Measurements from ENCODE around the gene CRIP1. TPM values are rescaled to one million over a fixed set of nuclear protein-coding genes. Genes with fewer than 3 reads are reported as not detected.
A peak's percentile ranks its signal among the peaks of the same experiment; 100 is the strongest.

CRIP1 gene, protein sequence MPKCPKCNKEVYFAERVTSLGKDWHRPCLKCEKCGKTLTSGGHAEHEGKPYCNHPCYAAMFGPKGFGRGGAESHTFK
- 10 to 100 TPM in 3 of 4 donors, 1 to 10 TPM in 1; 8.2 to 35.6 (median 24.7) TPM for total RNA-seq

DNA sequence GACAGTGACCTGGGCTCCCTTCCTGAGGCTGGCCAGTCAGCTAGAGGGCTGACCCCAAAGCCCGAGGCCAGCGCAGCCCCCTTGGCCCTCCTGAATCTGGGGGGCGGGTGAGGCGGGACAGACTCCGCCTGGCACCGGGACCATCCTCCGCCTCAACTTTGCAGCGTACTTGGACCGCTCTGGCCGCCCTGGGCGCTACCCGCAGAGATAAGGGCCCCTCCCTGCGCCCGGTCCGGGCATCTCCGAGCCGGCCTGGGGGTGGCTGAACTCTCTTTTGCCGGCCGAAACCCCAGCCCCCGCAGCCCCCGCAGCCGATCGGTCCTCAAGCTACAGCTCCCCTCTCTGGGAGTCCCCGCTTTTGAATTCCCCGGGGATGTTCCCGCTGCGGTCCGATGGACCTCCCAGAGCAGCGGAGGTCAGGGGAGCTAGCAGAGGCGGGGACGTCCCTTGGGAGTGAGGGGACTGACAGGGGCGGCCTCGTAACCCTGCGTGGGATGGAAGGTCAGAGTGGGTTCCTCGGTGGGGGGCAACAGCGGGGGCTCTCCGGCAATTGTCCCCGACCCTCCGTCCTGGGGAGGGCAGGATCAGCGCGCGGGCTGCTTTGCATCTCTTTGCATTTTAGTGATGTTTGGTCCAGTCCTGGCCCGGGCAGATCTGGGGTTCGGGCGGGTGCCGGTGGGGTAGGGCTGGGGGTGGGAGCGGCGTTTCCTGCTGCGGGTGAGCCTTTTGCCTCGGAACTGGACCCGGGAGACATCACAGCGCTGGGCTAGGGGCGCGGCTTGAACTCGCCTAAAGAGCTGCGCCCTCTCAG, at the start of gene CRIP1:
Gene CRIP1, plus strand, starts transcription at position 724 of the 811 bp plus-strand sequence. CDS start 374 bp downstream, outside the sequence.
- Histone ChIP-seq H3K27ac (peak within 1 kb of the TSS; percentile 90 to 99 (median 94)), H3K36me3 (no peaks in the 10 kb centered on the region), H3K9me3 (no peaks in the 10 kb centered on the region), H3K4me3 (peak within 1 kb of the TSS; percentile 37 to 86 (median 78)), H3K27me3 (peaks cover 0 to 23% (median 0%) of the 10 kb centered on the region in 4 donors), H3K4me1 (peaks cover 77 to 91% (median 86%) of the 10 kb centered on the region in 3 donors)
- intact Hi-C loops (cut with DNase I), result loop anchor here (10.0 kb wide), 1 partner anchor 112 kb away; no protein-coding TSS in a partner anchor
- no peak for DNase-seq
- no peak for TF ChIP-seq POLR2A (IDR thresholded peaks at IDR 0.05)
- TF ChIP-seq, protein P1, sequence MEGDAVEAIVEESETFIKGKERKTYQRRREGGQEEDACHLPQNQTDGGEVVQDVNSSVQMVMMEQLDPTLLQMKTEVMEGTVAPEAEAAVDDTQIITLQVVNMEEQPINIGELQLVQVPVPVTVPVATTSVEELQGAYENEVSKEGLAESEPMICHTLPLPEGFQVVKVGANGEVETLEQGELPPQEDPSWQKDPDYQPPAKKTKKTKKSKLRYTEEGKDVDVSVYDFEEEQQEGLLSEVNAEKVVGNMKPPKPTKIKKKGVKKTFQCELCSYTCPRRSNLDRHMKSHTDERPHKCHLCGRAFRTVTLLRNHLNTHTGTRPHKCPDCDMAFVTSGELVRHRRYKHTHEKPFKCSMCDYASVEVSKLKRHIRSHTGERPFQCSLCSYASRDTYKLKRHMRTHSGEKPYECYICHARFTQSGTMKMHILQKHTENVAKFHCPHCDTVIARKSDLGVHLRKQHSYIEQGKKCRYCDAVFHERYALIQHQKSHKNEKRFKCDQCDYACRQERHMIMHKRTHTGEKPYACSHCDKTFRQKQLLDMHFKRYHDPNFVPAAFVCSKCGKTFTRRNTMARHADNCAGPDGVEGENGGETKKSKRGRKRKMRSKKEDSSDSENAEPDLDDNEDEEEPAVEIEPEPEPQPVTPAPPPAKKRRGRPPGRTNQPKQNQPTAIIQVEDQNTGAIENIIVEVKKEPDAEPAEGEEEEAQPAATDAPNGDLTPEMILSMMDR (IDR thresholded peaks at IDR 0.05), result no peak
- WGBS, 2 donors, result 29% methylated on average over 5 of the region's 56 CpGs; no CpG with 5 or more reads in 1 of the 2 donors

DNA sequence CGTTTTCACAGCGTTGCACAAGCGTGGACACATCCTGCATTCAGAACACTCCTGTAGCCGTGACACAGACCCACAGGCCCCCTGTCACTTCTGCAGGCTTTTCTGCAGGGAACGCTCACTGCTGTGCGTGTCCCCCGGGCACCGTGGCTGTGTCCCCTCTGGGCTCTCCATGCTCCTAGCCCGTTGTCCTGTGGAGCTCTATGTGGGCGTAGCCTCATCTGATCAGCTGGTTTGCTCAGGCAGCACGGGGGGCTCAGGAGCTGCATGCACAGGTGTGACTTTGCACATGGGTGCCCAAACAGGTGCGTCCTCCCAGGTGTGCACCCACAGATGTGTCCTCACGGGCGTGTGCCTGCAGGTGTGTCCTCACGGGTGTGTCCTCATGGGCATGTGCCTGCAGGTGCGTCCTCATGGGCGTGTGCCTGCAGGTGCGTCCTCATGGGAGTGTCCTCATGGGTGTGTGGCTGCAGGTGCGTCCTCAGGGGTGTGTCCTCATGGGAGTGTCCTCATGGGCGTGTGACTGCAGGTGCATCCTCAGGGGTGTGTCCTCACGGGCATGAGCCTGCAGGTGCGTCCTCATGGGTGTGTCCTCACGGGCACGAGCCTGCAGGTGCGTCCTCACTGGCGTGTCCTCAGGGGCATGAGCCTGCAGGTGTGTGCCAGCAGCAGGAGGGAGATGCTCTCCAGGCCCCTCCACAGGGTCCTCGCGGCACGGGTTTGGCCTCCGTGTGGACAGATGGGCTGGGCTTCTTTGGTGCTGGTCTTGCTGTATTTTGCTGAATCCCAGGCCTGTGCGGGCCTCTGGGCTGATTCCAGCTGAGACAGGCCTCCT, 49.6 kb upstream of the CRIP1 start:
- intact Hi-C loops (cut with DNase I), result no loop called here
- DNase-seq, result no peak
- peaks cover 0 to 39% (median 0%) of the 10 kb centered on the region in 3 donors for H3K4me1 ChIP-seq
- no peaks in the 10 kb centered on the region for H3K27me3 ChIP-seq
- TF ChIP-seq POLR2A (IDR thresholded peaks at IDR 0.05), result no peak
- TF ChIP-seq, protein P1 (IDR thresholded peaks at IDR 0.05), result no peak
- H3K9me3 ChIP-seq, result no peaks in the 10 kb centered on the region
- peaks cover 4 to 40% (median 10%) of the 10 kb centered on the region in 3 donors for H3K36me3 ChIP-seq
- H3K27ac ChIP-seq, result peak overlapping the region in 1 of 4 donors; percentile 44
- WGBS, 2 donors, result 86 to 88% methylated on average over 7 of the region's 31 CpGs
- H3K4me3 ChIP-seq, result no peak overlapping the region

DNA sequence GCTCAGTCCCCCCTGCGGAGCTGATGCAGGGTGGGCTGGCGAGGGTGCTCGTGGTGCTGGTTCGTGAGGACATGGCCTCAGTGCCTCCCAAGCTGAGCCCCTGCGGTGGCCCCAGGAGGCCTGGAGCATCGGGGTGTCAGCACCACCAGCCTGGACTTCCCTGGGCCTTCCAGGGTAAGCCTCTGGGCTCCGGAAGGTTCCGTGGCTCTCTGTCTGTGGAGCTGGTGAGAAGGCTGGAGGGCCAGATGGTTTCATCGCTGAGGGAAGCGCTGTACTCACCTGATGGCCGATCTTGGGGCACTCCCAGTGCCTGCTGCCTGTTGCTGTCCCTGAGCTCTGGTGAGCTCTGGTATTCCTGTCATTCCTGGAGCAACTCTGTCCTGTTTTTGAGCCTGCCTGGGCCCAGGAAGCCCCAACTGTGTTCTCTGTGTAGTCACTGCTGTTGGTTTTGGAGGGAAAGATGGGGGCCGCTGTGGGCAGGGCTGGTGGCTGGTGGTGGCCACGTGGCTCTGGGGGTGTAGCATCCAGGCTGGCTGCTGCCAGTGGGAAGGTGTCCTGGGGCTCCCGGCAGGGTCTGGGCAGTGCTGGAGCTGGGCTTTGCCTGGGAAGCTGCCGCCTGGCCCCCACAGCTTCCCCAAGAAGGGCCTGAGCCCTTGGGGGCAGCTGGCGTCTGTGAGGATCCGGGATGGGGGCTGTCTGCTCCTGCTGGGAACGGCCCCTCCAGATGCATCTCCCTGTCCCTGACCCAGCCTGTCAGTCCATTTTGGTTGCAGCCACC, 48.8 kb upstream of the CRIP1 start:
- Histone ChIP-seq H3K27ac (peak overlapping the region in 1 of 4 donors; percentile 44), H3K9me3 (no peaks in the 10 kb centered on the region), H3K36me3 (peaks cover 4 to 48% (median 10%) of the 10 kb centered on the region in 3 donors), H3K4me3 (no peak overlapping the region), H3K27me3 (no peaks in the 10 kb centered on the region), H3K4me1 (peaks cover 0 to 39% (median 0%) of the 10 kb centered on the region in 3 donors)
- intact Hi-C loops (cut with DNase I), result no loop called here
- TF ChIP-seq, protein P1 (IDR thresholded peaks at IDR 0.05), result no peak
- no peak for TF ChIP-seq POLR2A (IDR thresholded peaks at IDR 0.05)
- 96 to 100% methylated on average over 2 to 5 of the region's 18 CpGs for WGBS, 2 donors
- DNase-seq, result no peak

DNA sequence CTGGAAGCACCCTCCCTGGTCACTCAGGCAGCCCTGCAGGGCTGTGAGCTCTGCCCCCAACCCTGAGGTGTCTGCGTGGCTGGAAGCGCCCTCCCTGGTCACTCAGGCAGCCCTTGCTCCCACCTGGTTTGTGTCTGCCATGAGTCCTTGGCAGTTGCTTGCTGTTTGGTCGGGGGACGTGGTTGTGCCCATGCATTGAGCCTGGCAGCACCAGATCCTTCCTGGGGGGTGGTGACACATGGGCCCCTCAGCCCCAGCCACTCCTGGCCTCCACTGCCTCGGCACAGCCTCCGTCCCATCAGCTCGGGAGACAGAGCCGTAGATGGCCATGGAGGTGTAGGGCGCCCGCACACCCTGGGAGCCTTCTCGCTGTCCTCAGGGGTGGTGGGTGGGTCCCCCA, 47.5 kb upstream of the CRIP1 start:
- TF ChIP-seq, protein P1 (IDR thresholded peaks at IDR 0.05), result no peak
- no peak for DNase-seq
- Histone ChIP-seq H3K4me3 (no peak overlapping the region), H3K4me1 (peaks cover 0 to 39% (median 0%) of the 10 kb centered on the region in 3 donors), H3K27me3 (no peaks in the 10 kb centered on the region), H3K27ac (no peak overlapping the region), H3K36me3 (peaks cover 4 to 56% (median 10%) of the 10 kb centered on the region in 3 donors), H3K9me3 (no peaks in the 10 kb centered on the region)
- intact Hi-C loops (cut with DNase I), result no loop called here
- WGBS, 2 donors, result 83% methylated on average over 1 of the region's 11 CpGs; no CpG with 5 or more reads in 1 of the 2 donors

All from esophagus squamous epithelium (tissue), 5 donors.